Smooth muscle cell of the umbilical artery (primary cell): ENCODE results near the gene YLPM1. TPM values are rescaled to one million over a fixed set of nuclear protein-coding genes. Genes with fewer than 3 reads are reported as not detected.

Experiments
- total RNA-seq: library from RNA; depleted of rRNA; stranded (reverse); fragments of >200 nt; gene quantifications from 2 replicates; pipeline ENCODE4 v1.2.3, GENCODE V29; 2014

The YLPM1 gene
- total RNA-seq = 38.0 and 56.0 TPM in 2 replicates

GRCh38 chr14:74762917-74763802 lies at the start of gene YLPM1:
YLPM1 (plus strand) TSS chr14:74763316; CDS start chr14:74763490, 174 bp downstream.

GRCh38 chr14:74875941-74876913 lies 113.1 kb downstream of the YLPM1 start, which contains the start of gene PROX2:
PROX2 (minus strand) TSS chr14:74876145; CDS start chr14:74863834, 12,311 bp downstream.

GRCh38 chr14:74881431-74882102 lies 118.5 kb downstream of the YLPM1 start, which contains the start of gene DLST:
DLST (plus strand) TSS chr14:74881916; CDS start chr14:74881954, 38 bp downstream.

Other genes starting within 250 kb of the YLPM1 start
- 334 and 905 TPM in 2 replicates for gene LTBP2, start 151.1 kb upstream of the YLPM1 start, total RNA-seq
- 30.6 and 41.5 TPM in 2 replicates for gene AREL1, start 50.2 kb upstream of the YLPM1 start, total RNA-seq
- 46.3 and 77.0 TPM in 2 replicates for gene FCF1, start 50.2 kb upstream of the YLPM1 start, total RNA-seq
- gene PROX2, start 112.8 kb downstream of the YLPM1 start, total RNA-seq = not detected in 2 replicates
- 59.7 and 95.5 TPM in 2 replicates for gene DLST, start 118.6 kb downstream of the YLPM1 start, total RNA-seq
- gene RPS6KL1, start 159.9 kb downstream of the YLPM1 start, total RNA-seq = 0.59 and 1.3 TPM in 2 replicates
- gene PGF, start 192.3 kb downstream of the YLPM1 start, total RNA-seq = 0.60 and 1.5 TPM in 2 replicates
- gene EIF2B2, start 239.6 kb downstream of the YLPM1 start, total RNA-seq = 31.8 and 50.7 TPM in 2 replicates